Esophagus muscularis mucosa (tissue), 4 donors: ENCODE data around the gene BOC. TPM values are rescaled to one million over a fixed set of nuclear protein-coding genes. Genes with fewer than 3 reads are reported as not detected.

Experiments
- DNase-seq: peaks from one replicate; pipeline ENCODE4 v3.0.0-alpha.2; 2017; ENCODE audit errors: extremely low spot score
- H3K27ac ChIP-seq, 4 donors: fragments of 200-600 bp; sonication (generic); replicated peaks in 1 of 4; 1 replicate in 3 of 4; 2 replicates in 1 of 4; pipeline ENCODE4 v1.5.1; 2016 to 2019; ENCODE audit warnings: mild to moderate bottlenecking in 1 of 4
- H3K27me3 ChIP-seq, 4 donors: fragments of 200-600 bp; sonication (generic); one replicate each; pipeline versions ENCODE4 v1.5.1 to v1.6.0; 2016 to 2019
- H3K36me3 ChIP-seq, 4 donors: fragments of 200-600 bp; sonication (generic); one replicate each; pipeline ENCODE4 v1.5.1; 2016 to 2019
- H3K4me1 ChIP-seq, 4 donors: fragments of 200-600 bp; sonication (generic); one replicate each; pipeline ENCODE4 v1.5.1; 2016 to 2019
- H3K4me3 ChIP-seq, 4 donors: fragments of 200-600 bp; sonication (generic); 1 replicate in 2 of 4; 2 replicates in 2 of 4; pipeline ENCODE4 v1.5.1; 2016 to 2019; ENCODE audit warnings: mild to moderate bottlenecking in 4 of 4, moderate library complexity in 1 of 4
- H3K9me3 ChIP-seq, 4 donors: fragments of 200-600 bp; sonication (generic); 1 replicate in 3 of 4; 2 replicates in 1 of 4; pipeline ENCODE4 v1.5.1; 2016 to 2019
- CTCF ChIP-seq, 3 experiments: fragments of 200-600 bp in 2 of 3; fragments of 450-650 bp in 1 of 3; sonication (generic) in 2 of 3; IDR thresholded peaks; one replicate each; pipeline ENCODE4 v1.5.1; 2017 to 2019; ENCODE audit warnings: antibody characterized with exemption in 3 of 3, mild to moderate bottlenecking in 2 of 3, moderate library complexity in 1 of 3
- EP300 ChIP-seq: sonication (generic); formaldehyde crosslinking; IDR thresholded peaks from one replicate; pipeline ENCODE4 v1.6.1; 2017; ENCODE audit warnings: antibody characterized with exemption
- POLR2A ChIP-seq: fragments of 450-650 bp; IDR thresholded peaks from one replicate; pipeline ENCODE4 v1.6.1; 2017; ENCODE audit warnings: antibody characterized with exemption, moderate library complexity, mild to moderate bottlenecking, low read depth
- POLR2AphosphoS5 ChIP-seq, 2 donors: sonication (generic); formaldehyde crosslinking; IDR thresholded peaks; one replicate each; pipeline ENCODE4 v1.6.1; 2017; ENCODE audit warnings: antibody characterized with exemption in 2 of 2
- WGBS: methylation state at CpG from one replicate; pipeline ENCODE4 v1.1.5; 2018; 5-methylcytosine and 5-hydroxymethylcytosine counted together
- intact Hi-C: fragments of 100-400 bp; cut with DNase I; formaldehyde crosslinking; loops from one replicate; pipeline ENCODE4 v1.15.1; 2023
- total RNA-seq, 4 donors: library from RNA; depleted of rRNA; stranded (reverse); fragments of >200 nt; gene quantifications; one replicate each; pipeline versions ENCODE4 v1.1.0 to v1.2.1, GENCODE V29; 2016

Gene BOC
- total RNA-seq, 4 donors from 2014 or later: 87.2 to 119 (median 90.8) TPM

DNA sequence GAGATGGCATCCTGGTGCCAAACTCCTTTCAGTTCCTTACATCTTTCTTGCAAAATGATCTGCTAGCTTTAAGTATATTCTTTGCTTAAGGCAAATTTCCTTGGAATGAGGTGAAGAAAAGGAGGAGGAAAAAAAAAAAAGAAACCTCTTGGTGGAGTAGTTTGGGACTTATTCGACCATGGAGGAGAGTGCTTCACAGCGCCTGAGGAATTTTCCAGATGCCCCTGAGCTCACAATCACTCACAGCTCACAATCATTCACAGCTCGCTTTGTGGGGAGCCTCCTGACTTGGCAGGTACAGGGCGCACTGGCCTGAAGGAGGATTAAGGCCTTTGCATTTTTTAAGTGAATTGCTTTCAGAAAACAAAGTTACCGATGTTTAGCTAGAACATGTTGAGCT lies 53.9 kb downstream of the BOC start:
- 57% methylated on average over 5 of the region's 5 CpGs for WGBS
- Histone ChIP-seq H3K9me3 (no peaks in the 10 kb centered on the region), H3K27ac (peak overlapping the region; percentile 50 to 80 (median 69)), H3K4me3 (no peak overlapping the region), H3K27me3 (no peaks in the 10 kb centered on the region), H3K4me1 (peaks cover 9 to 93% (median 74%) of the 10 kb centered on the region in 4 donors), H3K36me3 (peaks cover 0 to 29% (median 14%) of the 10 kb centered on the region in 4 donors)
- TF ChIP-seq POLR2A: no peak
- no peak for TF ChIP-seq POLR2AphosphoS5 (IDR thresholded peaks at IDR 0.05)
- TF ChIP-seq EP300: no peak
- no peak for TF ChIP-seq CTCF (IDR thresholded peaks at IDR 0.05)
- DNase-seq: no peak
- intact Hi-C loops: no loop called here

GRCh38 chr3:113266738-113267137 lies 55.4 kb downstream of the BOC start:
- Histone ChIP-seq H3K27ac (peak overlapping the region; percentile 34 to 80 (median 49)), H3K9me3 (no peaks in the 10 kb centered on the region), H3K4me1 (peaks cover 9 to 89% (median 68%) of the 10 kb centered on the region in 4 donors), H3K4me3 (no peak overlapping the region), H3K36me3 (peaks cover 0 to 44% (median 22%) of the 10 kb centered on the region in 4 donors), H3K27me3 (no peaks in the 10 kb centered on the region)
- WGBS: 82% methylated on average over 5 of the region's 5 CpGs
- no peak for TF ChIP-seq POLR2A
- no peak for TF ChIP-seq EP300
- no peak for TF ChIP-seq POLR2AphosphoS5 (IDR thresholded peaks at IDR 0.05)
- TF ChIP-seq CTCF (IDR thresholded peaks at IDR 0.05): no peak
- intact Hi-C loops: no loop called here
- DNase-seq: no peak

- H3K4me1 ChIP-seq: peaks cover 3 to 73% (median 53%) of the 10 kb centered on the region in 4 donors
- WGBS: 90% methylated on average over 5 of the region's 5 CpGs
- peaks cover 0 to 60% (median 30%) of the 10 kb centered on the region in 4 donors for H3K36me3 ChIP-seq
Measured at GRCh38 chr3:113268311-113268710, 57.0 kb downstream of the BOC start.

GRCh38 chr3:113268942-113269341 lies 57.6 kb downstream of the BOC start:
- Histone ChIP-seq H3K4me1 (peaks cover 3 to 67% (median 49%) of the 10 kb centered on the region in 4 donors), H3K4me3 (no peak overlapping the region), H3K27me3 (no peaks in the 10 kb centered on the region), H3K27ac (peak overlapping the region in 3 of 4 donors; percentile 20 to 48 (median 39)), H3K9me3 (no peaks in the 10 kb centered on the region), H3K36me3 (peaks cover 0 to 66% (median 34%) of the 10 kb centered on the region in 4 donors)
- intact Hi-C loops: no loop called here
- no peak for DNase-seq
- WGBS: 93% methylated on average over 2 of the region's 2 CpGs
- TF ChIP-seq EP300 (no peak), POLR2A (no peak), CTCF (IDR thresholded peaks at IDR 0.05) (no peak), POLR2AphosphoS5 (IDR thresholded peaks at IDR 0.05) (no peak)

More at GRCh38 chr3:113268311-113268710, 57.0 kb downstream of the BOC start:
- no peak for DNase-seq
- Histone ChIP-seq H3K9me3 (no peaks in the 10 kb centered on the region), H3K27me3 (no peaks in the 10 kb centered on the region), H3K4me3 (no peak overlapping the region), H3K27ac (peak overlapping the region in 2 of 4 donors; percentile 34 to 48)
- TF ChIP-seq EP300 (no peak), CTCF (IDR thresholded peaks at IDR 0.05) (no peak), POLR2AphosphoS5 (IDR thresholded peaks at IDR 0.05) (no peak), POLR2A (no peak)
- intact Hi-C loops: no loop called here

DNA sequence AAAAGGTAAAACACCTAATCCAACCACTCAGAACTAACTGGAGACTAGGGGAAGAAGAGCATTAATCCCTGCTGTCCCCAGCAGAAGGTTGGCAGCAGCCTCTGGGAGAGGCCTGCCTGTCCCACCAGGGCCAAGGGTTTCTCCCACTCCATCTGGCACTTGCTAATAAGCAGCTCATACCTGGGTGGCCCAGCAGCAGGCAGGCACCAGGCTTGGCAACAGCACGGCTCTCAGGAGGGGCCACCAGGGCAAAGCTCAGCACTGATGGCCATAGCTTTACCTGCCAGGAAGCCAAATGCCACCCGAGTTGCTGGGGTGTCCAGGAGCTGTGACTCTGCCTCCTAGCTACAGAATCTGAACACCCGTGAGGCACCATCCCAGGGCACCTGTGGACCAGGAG lies 58.3 kb downstream of the BOC start:
- WGBS: 80% methylated on average over 1 of the region's 3 CpGs
- Histone ChIP-seq H3K9me3 (no peaks in the 10 kb centered on the region), H3K36me3 (peaks cover 0 to 73% (median 42%) of the 10 kb centered on the region in 4 donors), H3K4me3 (no peak overlapping the region), H3K4me1 (peaks cover 3 to 65% (median 49%) of the 10 kb centered on the region in 4 donors), H3K27ac (peak overlapping the region in 3 of 4 donors; percentile 28 to 48 (median 39)), H3K27me3 (no peaks in the 10 kb centered on the region)
- DNase-seq: no peak
- intact Hi-C loops: no loop called here
- TF ChIP-seq EP300: no peak
- TF ChIP-seq POLR2A: no peak
- no peak for TF ChIP-seq CTCF (IDR thresholded peaks at IDR 0.05)
- TF ChIP-seq POLR2AphosphoS5 (IDR thresholded peaks at IDR 0.05): no peak
